Effector memory CD8-positive, alpha-beta T cell (primary cell): ENCODE results near the gene RHOJ.
A peak's percentile ranks its signal among the peaks of the same experiment; 100 is the strongest.

ENCODE experiments used
- ATAC-seq: fragments of 150-1000 bp; cut with Tn5 transposase; replicated peaks from 2 replicates; pipeline ENCODE4 v1.10.0; 2021; ENCODE audit warnings: mild to moderate bottlenecking, moderate library complexity
- DNase-seq, 3 experiments: peaks; one replicate each; pipeline ENCODE4 v3.0.0; 2021
- H3K27ac Mint-ChIP-seq, 2 donors: one replicate each; pipeline ENCODE4 v1.8.0; 2022; ENCODE audit warnings: mild to moderate bottlenecking in 2 of 2, mixed read lengths in 2 of 2, moderate library complexity in 2 of 2
- H3K27me3 Mint-ChIP-seq, 2 donors: one replicate each; pipeline ENCODE4 v1.8.0; 2022; ENCODE audit warnings: mixed read lengths in 2 of 2
- H3K36me3 Mint-ChIP-seq: one replicate; pipeline ENCODE4 v1.8.0; 2022; ENCODE audit warnings: mild to moderate bottlenecking, moderate library complexity, mixed read lengths; ENCODE audit not compliant: insufficient read depth
- H3K4me1 Mint-ChIP-seq, 2 donors: one replicate each; pipeline ENCODE4 v1.8.0; 2022; ENCODE audit warnings: low read depth in 2 of 2, mixed read lengths in 2 of 2
- H3K4me3 Mint-ChIP-seq, 2 donors: one replicate each; pipeline ENCODE4 v1.8.0; 2022; ENCODE audit warnings: mild to moderate bottlenecking in 2 of 2, mixed read lengths in 2 of 2, moderate library complexity in 2 of 2
- H3K9me3 Mint-ChIP-seq, 2 donors: one replicate each; pipeline ENCODE4 v1.8.0; 2022; ENCODE audit warnings: mixed read lengths in 2 of 2

RHOJ gene

GRCh38 chr14:63282997-63283883, 79.0 kb downstream of the RHOJ start:
- peak; percentile 42 for ATAC-seq
- Mint-ChIP-seq H3K27ac (no peak overlapping the region), H3K4me1 (no peaks in the 10 kb centered on the region), H3K36me3 (no peaks in the 10 kb centered on the region), H3K9me3 (no peaks in the 10 kb centered on the region), H3K27me3 (no peaks in the 10 kb centered on the region), H3K4me3 (no peak overlapping the region)
- DNase-seq = no peak

- Mint-ChIP-seq H3K36me3 (no peaks in the 10 kb centered on the region), H3K4me3 (no peak overlapping the region), H3K27ac (no peak overlapping the region), H3K4me1 (no peaks in the 10 kb centered on the region), H3K9me3 (no peaks in the 10 kb centered on the region), H3K27me3 (no peaks in the 10 kb centered on the region)
- DNase-seq (no peak), ATAC-seq (no peak)
These were observed 79.6 kb downstream of the RHOJ start for GRCh38 chr14:63283884-63284248.

- H3K9me3 Mint-ChIP-seq = no peaks in the 10 kb centered on the region
- ATAC-seq = no peak
- H3K36me3 Mint-ChIP-seq = no peaks in the 10 kb centered on the region
These were observed 81.8 kb downstream of the RHOJ start for GRCh38 chr14:63286071-63286470.

GRCh38 chr14:63287666-63288483, 83.6 kb downstream of the RHOJ start:
- H3K27ac Mint-ChIP-seq = no peak overlapping the region
- H3K4me1 Mint-ChIP-seq = no peaks in the 10 kb centered on the region
- no peaks in the 10 kb centered on the region for H3K36me3 Mint-ChIP-seq
- ATAC-seq = no peak
- H3K27me3 Mint-ChIP-seq = peaks cover 9 to 22% of the 10 kb centered on the region in 2 donors
- no peak for DNase-seq
- no peak overlapping the region for H3K4me3 Mint-ChIP-seq
- no peaks in the 10 kb centered on the region for H3K9me3 Mint-ChIP-seq

More at GRCh38 chr14:63286071-63286470, 81.8 kb downstream of the RHOJ start:
- Mint-ChIP-seq H3K4me1 (no peaks in the 10 kb centered on the region), H3K27me3 (peaks cover 0 to 5% of the 10 kb centered on the region in 2 donors), H3K27ac (no peak overlapping the region), H3K4me3 (no peak overlapping the region)
- DNase-seq = no peak

GRCh38 chr14:63288853-63289252, 84.6 kb downstream of the RHOJ start:
- DNase-seq (no peak), ATAC-seq (no peak)
- no peaks in the 10 kb centered on the region for H3K4me1 Mint-ChIP-seq
- no peaks in the 10 kb centered on the region for H3K9me3 Mint-ChIP-seq
- no peaks in the 10 kb centered on the region for H3K36me3 Mint-ChIP-seq
- H3K27me3 Mint-ChIP-seq = peaks cover 9 to 29% of the 10 kb centered on the region in 2 donors
- H3K4me3 Mint-ChIP-seq = no peak overlapping the region
- H3K27ac Mint-ChIP-seq = no peak overlapping the region

GRCh38 chr14:63290741-63291430, 86.6 kb downstream of the RHOJ start:
- peaks cover 9 to 40% of the 10 kb centered on the region in 2 donors for H3K27me3 Mint-ChIP-seq
- H3K4me3 Mint-ChIP-seq = no peak overlapping the region
- no peaks in the 10 kb centered on the region for H3K9me3 Mint-ChIP-seq
- ATAC-seq = no peak
- H3K4me1 Mint-ChIP-seq = peaks cover 10 to 12% of the 10 kb centered on the region in 2 donors
- H3K36me3 Mint-ChIP-seq = no peaks in the 10 kb centered on the region
- no peak overlapping the region for H3K27ac Mint-ChIP-seq
- no peak for DNase-seq

- Mint-ChIP-seq H3K9me3 (no peaks in the 10 kb centered on the region), H3K36me3 (no peaks in the 10 kb centered on the region), H3K4me1 (peaks cover 12 to 16% of the 10 kb centered on the region in 2 donors), H3K4me3 (no peak overlapping the region), H3K27ac (no peak overlapping the region), H3K27me3 (peaks cover 9 to 40% of the 10 kb centered on the region in 2 donors)
- ATAC-seq (no peak), DNase-seq (no peak)
These were observed 88.6 kb downstream of the RHOJ start for GRCh38 chr14:63292805-63293204.

GRCh38 chr14:63295231-63295685, 91.0 kb downstream of the RHOJ start:
- DNase-seq = no peak
- peak overlapping the region in 1 of 2 donors; percentile 42 for H3K27ac Mint-ChIP-seq

GRCh38 chr14:63296060-63296563, 91.9 kb downstream of the RHOJ start:
- Mint-ChIP-seq H3K27ac (peak overlapping the region in 1 of 2 donors; percentile 42), H3K27me3 (peaks cover 10 to 34% of the 10 kb centered on the region in 2 donors), H3K9me3 (no peaks in the 10 kb centered on the region), H3K4me3 (peak overlapping the region; percentile 42 to 68), H3K36me3 (no peaks in the 10 kb centered on the region), H3K4me1 (peaks cover 16 to 21% of the 10 kb centered on the region in 2 donors)
- ATAC-seq (no peak), DNase-seq (no peak)

More at GRCh38 chr14:63295231-63295685, 91.0 kb downstream of the RHOJ start:
- Mint-ChIP-seq H3K9me3 (no peaks in the 10 kb centered on the region), H3K4me1 (peaks cover 16 to 21% of the 10 kb centered on the region in 2 donors), H3K4me3 (peak overlapping the region; percentile 42 to 68), H3K27me3 (peaks cover 9 to 40% of the 10 kb centered on the region in 2 donors), H3K36me3 (no peaks in the 10 kb centered on the region)
- no peak for ATAC-seq

GRCh38 chr14:63297372-63298063, 93.3 kb downstream of the RHOJ start:
- ATAC-seq (no peak), DNase-seq (no peak)
- H3K9me3 Mint-ChIP-seq = no peaks in the 10 kb centered on the region
- H3K4me3 Mint-ChIP-seq = no peak overlapping the region
- H3K4me1 Mint-ChIP-seq = peaks cover 16 to 21% of the 10 kb centered on the region in 2 donors
- no peaks in the 10 kb centered on the region for H3K36me3 Mint-ChIP-seq
- peaks cover 9 to 20% of the 10 kb centered on the region in 2 donors for H3K27me3 Mint-ChIP-seq
- H3K27ac Mint-ChIP-seq = no peak overlapping the region

GRCh38 chr14:63299351-63300110, 95.3 kb downstream of the RHOJ start:
- no peak for DNase-seq
- H3K27ac Mint-ChIP-seq = no peak overlapping the region
- peaks cover 13 to 21% of the 10 kb centered on the region in 2 donors for H3K4me1 Mint-ChIP-seq
- H3K27me3 Mint-ChIP-seq = peaks cover 5 to 8% of the 10 kb centered on the region in 2 donors
- no peaks in the 10 kb centered on the region for H3K9me3 Mint-ChIP-seq
- H3K36me3 Mint-ChIP-seq = no peaks in the 10 kb centered on the region
- peak overlapping the region in 1 of 2 donors; percentile 14 for H3K4me3 Mint-ChIP-seq
- no peak for ATAC-seq

- H3K4me1 Mint-ChIP-seq = peaks cover 4 to 11% of the 10 kb centered on the region in 2 donors
- DNase-seq = no peak
- no peaks in the 10 kb centered on the region for H3K9me3 Mint-ChIP-seq
- H3K27ac Mint-ChIP-seq = no peak overlapping the region
- no peaks in the 10 kb centered on the region for H3K36me3 Mint-ChIP-seq
- no peak for ATAC-seq
- peaks cover 0 to 8% of the 10 kb centered on the region in 2 donors for H3K27me3 Mint-ChIP-seq
- no peak overlapping the region for H3K4me3 Mint-ChIP-seq
These were observed 96.6 kb downstream of the RHOJ start for GRCh38 chr14:63300854-63301253.
